ENCODE measurements around the gene TMPRSS3. TPM values are rescaled to one million over a fixed set of nuclear protein-coding genes. Genes with fewer than 3 reads are reported as not detected.

Gene TMPRSS3
- total RNA-seq, 8 experiments from 2014 or later = 0.07 to 0.33 (median 0.14) TPM; not detected in 1

DNA sequence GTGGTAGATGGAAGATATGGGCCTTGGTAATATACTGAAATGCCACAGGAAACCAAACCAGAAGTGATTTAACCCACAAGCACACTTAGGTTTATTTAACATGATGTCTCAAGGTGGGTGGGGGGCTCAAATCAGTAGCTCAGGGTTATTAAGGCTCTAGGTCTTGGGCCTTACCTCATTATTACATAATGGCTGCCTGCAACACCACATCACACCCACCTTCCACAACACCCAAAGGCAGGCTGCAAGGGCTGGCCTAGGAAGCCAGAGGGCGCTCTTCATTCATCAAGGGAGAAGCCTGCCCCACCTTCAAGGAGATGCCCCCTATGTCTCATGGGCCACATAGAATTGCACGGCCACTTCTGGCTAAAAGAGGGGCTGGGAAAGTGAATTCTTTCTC, 35.5 kb downstream of the TMPRSS3 start:
- 0 to 80% (median 20%) methylated on average over 1 to 2 of the region's 2 CpGs; no CpG with 5 or more reads in 6 of the 10 experiments for WGBS, 10 experiments
- in situ Hi-C loops (cut with MboI; ENCODE audit: low pct_unique_long_range_greater_than_20kb in 2 of 9, low sequenced_read_pairs in 9 of 9, unreplicated experiment in 9 of 9) = loop anchor here in 1 of 9 experiments (25.0 kb wide), 1 partner anchor 102 kb away; no protein-coding TSS in a partner anchor
- no peaks in the 10 kb centered on the region for H3K4me1 ChIP-seq (replicated peaks in 1 of 2)
- no peak for ATAC-seq (replicated peaks in 6 of 8)
- H3K27ac ChIP-seq = no peak overlapping the region
- no peak overlapping the region for H3K4me3 ChIP-seq

DNA sequence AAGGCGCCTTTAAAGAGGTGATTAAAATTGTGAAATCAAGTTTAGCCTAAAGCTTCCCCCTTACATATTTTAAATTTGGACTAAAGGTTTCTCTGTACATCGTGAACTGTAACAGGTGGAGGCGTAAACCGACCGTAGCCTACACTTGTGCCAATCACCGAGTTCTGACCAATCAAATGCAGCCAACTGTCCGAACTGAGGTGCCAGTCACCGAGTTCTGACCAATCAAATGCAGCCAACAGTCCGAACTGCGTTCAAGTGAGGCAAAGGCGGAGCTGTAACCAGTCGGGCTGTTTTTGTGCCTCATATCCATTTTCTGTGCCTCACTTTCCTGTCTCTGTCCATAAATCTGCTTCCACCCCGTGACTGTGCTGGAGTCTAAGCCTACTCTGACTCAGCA, 36.9 kb downstream of the TMPRSS3 start:
- Histone ChIP-seq H3K4me3 (no peak overlapping the region), H3K4me1 (replicated peaks in 1 of 2) (no peaks in the 10 kb centered on the region), H3K27ac (no peak overlapping the region)
- in situ Hi-C loops (cut with MboI; ENCODE audit: low pct_unique_long_range_greater_than_20kb in 2 of 9, low sequenced_read_pairs in 9 of 9, unreplicated experiment in 9 of 9) = loop anchor here in 1 of 9 experiments (25.0 kb wide), 1 partner anchor 103 kb away; no protein-coding TSS in a partner anchor
- no peak for ATAC-seq (replicated peaks in 6 of 8)
- 30 to 94% (median 70%) methylated on average over 4 to 12 of the region's 13 CpGs for WGBS, 10 experiments

DNA sequence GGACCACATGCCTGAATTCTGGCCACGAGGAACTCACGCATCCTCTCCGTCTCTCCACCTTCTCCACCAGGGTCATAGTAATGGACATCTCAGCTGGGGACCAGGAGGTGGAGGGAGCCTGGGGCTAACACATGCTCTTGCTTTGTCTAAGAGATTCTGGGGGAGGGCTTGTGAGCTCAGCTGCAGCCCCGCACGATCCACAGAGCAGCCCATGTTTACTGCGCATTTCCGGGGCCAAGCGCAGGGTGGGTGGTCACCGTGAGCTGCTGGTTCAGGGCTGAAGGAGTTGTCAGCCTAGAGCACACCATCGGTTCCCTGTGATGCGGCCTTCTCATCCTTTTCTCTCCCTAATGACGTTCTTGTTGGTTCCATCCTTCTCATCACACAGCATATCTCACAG, 37.6 kb downstream of the TMPRSS3 start:
- in situ Hi-C loops (cut with MboI; ENCODE audit: low pct_unique_long_range_greater_than_20kb in 2 of 9, low sequenced_read_pairs in 9 of 9, unreplicated experiment in 9 of 9) = loop anchor here in 1 of 9 experiments (25.0 kb wide), 1 partner anchor 104 kb away; no protein-coding TSS in a partner anchor
- H3K27ac ChIP-seq = no peak overlapping the region
- H3K4me1 ChIP-seq (replicated peaks in 1 of 2) = no peaks in the 10 kb centered on the region
- no peak for ATAC-seq (replicated peaks in 6 of 8)
- no peak overlapping the region for H3K4me3 ChIP-seq
- WGBS, 10 experiments = 60 to 100% (median 100%) methylated on average over 1 to 4 of the region's 12 CpGs; no CpG with 5 or more reads in 4 of the 10 experiments

GRCh38 chr21:42357307-42357706, 38.5 kb downstream of the TMPRSS3 start:
- Histone ChIP-seq H3K4me1 (replicated peaks in 1 of 2) (no peaks in the 10 kb centered on the region), H3K4me3 (no peak overlapping the region), H3K27ac (no peak overlapping the region)
- in situ Hi-C loops (cut with MboI; ENCODE audit: low pct_unique_long_range_greater_than_20kb in 2 of 9, low sequenced_read_pairs in 9 of 9, unreplicated experiment in 9 of 9) = loop anchor here in 1 of 9 experiments (25.0 kb wide), 1 partner anchor 105 kb away; no protein-coding TSS in a partner anchor
- WGBS, 10 experiments = 0 to 100% (median 26%) methylated on average over 1 to 3 of the region's 3 CpGs; no CpG with 5 or more reads in 2 of the 10 experiments
- ATAC-seq (replicated peaks in 6 of 8) = no peak

GRCh38 chr21:42356650-42357049, 39.2 kb downstream of the TMPRSS3 start:
- 0 to 100% (median 47%) methylated on average over 1 to 6 of the region's 6 CpGs; no CpG with 5 or more reads in 2 of the 10 experiments for WGBS, 10 experiments
- no peak for ATAC-seq (replicated peaks in 6 of 8)
- Histone ChIP-seq H3K4me3 (no peak overlapping the region), H3K4me1 (replicated peaks in 1 of 2) (no peaks in the 10 kb centered on the region), H3K27ac (no peak overlapping the region)
- in situ Hi-C loops (cut with MboI; ENCODE audit: low pct_unique_long_range_greater_than_20kb in 2 of 9, low sequenced_read_pairs in 9 of 9, unreplicated experiment in 9 of 9) = loop anchor here in 1 of 9 experiments (25.0 kb wide), 1 partner anchor 106 kb away; no protein-coding TSS in a partner anchor

- Histone ChIP-seq H3K27ac (no peak overlapping the region), H3K4me1 (replicated peaks in 1 of 2) (peaks cover 0 to 4% of the 10 kb centered on the region in 2 donors), H3K4me3 (no peak overlapping the region)
- no peak for ATAC-seq (replicated peaks in 6 of 8)
- in situ Hi-C loops (cut with MboI; ENCODE audit: low pct_unique_long_range_greater_than_20kb in 2 of 9, low sequenced_read_pairs in 9 of 9, unreplicated experiment in 9 of 9) = loop anchor here in 1 of 9 experiments (25.0 kb wide), 1 partner anchor 106 kb away; no protein-coding TSS in a partner anchor
- 14 to 100% (median 71%) methylated on average over 1 to 2 of the region's 2 CpGs; no CpG with 5 or more reads in 1 of the 10 experiments for WGBS, 10 experiments
These were observed 39.8 kb downstream of the TMPRSS3 start for GRCh38 chr21:42356046-42356445.

DNA sequence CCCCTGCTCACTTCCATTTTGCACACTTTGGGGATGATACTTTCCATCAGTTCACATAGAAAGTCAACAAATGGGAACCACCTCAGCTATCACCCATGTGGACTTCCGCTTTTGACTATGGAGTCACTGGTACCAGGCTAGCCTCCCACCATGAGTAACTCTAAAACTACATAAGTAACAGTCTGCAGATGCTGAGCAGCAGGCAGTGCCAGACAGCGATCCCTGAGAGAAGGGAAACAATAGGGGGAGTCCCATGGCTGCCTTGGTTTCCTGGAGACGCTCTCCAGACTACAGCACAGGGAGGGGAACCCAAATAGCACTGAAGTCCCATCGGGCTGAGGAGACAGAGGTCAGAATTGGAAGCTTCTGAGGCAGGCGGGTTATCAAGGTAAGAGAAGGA, 42.2 kb downstream of the TMPRSS3 start:
- ATAC-seq (replicated peaks in 6 of 8) = no peak
- WGBS, 10 experiments = 0 to 100% (median 76%) methylated on average over 1 to 2 of the region's 5 CpGs; no CpG with 5 or more reads in 4 of the 10 experiments

DNA sequence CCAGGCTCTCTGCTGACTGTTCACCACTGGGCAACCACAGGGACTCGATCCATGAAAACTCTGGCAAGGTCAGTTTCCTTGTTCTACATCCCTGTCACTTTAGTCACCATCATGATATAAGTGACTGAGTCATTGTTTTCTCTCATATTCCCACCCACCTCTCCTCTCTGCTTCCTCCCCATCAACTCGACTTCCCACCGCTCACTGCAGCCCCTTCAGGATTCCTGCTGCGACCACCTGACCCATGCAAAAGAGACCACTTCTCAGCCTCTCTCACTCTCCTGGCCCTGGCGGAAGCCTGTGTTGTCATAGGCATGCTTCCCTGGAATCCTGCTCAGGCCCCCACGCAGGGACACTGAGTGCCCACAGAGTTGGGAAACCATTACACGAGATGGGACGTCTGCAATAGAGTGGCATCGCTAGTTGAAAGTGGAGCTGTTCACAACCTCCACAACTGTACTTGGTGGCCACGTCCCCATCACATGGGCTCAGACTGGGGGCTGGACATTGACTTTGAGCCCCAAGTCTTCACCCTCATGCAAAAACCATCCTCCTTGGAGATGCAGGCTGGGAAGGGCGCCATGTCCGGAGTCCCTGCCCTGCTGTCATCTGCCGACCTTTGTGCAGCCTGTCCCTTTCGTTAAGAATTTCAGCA, 43.3 kb downstream of the TMPRSS3 start:
- ATAC-seq (replicated peaks in 6 of 8) = peak in 3 of 8 experiments; percentile 27 to 43 (median 34)
- 40 to 100% (median 76%) methylated on average over 1 to 8 of the region's 14 CpGs; no CpG with 5 or more reads in 2 of the 10 experiments for WGBS, 10 experiments
- in situ Hi-C loops (cut with MboI; ENCODE audit: low pct_unique_long_range_greater_than_20kb in 2 of 9, low sequenced_read_pairs in 9 of 9, unreplicated experiment in 9 of 9) = loop anchor here in 1 of 9 experiments (25.0 kb wide), 1 partner anchor 110 kb away; no protein-coding TSS in a partner anchor
- Histone ChIP-seq H3K4me1 (replicated peaks in 1 of 2) (peaks cover 0 to 12% of the 10 kb centered on the region in 2 donors), H3K4me3 (no peak overlapping the region), H3K27ac (no peak overlapping the region)

More for the DNA sequence above, 42.2 kb downstream of the TMPRSS3 start:
- H3K4me1 ChIP-seq (replicated peaks in 1 of 2) = peaks cover 0 to 12% of the 10 kb centered on the region in 2 donors
- in situ Hi-C loops (cut with MboI; ENCODE audit: low pct_unique_long_range_greater_than_20kb in 2 of 9, low sequenced_read_pairs in 9 of 9, unreplicated experiment in 9 of 9) = loop anchor here in 1 of 9 experiments (25.0 kb wide), 1 partner anchor 109 kb away; no protein-coding TSS in a partner anchor
- no peak overlapping the region for H3K27ac ChIP-seq
- no peak overlapping the region for H3K4me3 ChIP-seq

GRCh38 chr21:42351626-42352440, 44.0 kb downstream of the TMPRSS3 start:
- Histone ChIP-seq H3K4me1 (replicated peaks in 1 of 2) (peaks cover 0 to 12% of the 10 kb centered on the region in 2 donors), H3K4me3 (no peak overlapping the region), H3K27ac (no peak overlapping the region)
- no peak for ATAC-seq (replicated peaks in 6 of 8)
- WGBS, 10 experiments = 13 to 85% (median 50%) methylated on average over 1 to 4 of the region's 11 CpGs; no CpG with 5 or more reads in 6 of the 10 experiments
- in situ Hi-C loops (cut with MboI; ENCODE audit: low pct_unique_long_range_greater_than_20kb in 2 of 9, low sequenced_read_pairs in 9 of 9, unreplicated experiment in 9 of 9) = loop anchor here in 1 of 9 experiments (25.0 kb wide), 1 partner anchor 110 kb away; no protein-coding TSS in a partner anchor

DNA sequence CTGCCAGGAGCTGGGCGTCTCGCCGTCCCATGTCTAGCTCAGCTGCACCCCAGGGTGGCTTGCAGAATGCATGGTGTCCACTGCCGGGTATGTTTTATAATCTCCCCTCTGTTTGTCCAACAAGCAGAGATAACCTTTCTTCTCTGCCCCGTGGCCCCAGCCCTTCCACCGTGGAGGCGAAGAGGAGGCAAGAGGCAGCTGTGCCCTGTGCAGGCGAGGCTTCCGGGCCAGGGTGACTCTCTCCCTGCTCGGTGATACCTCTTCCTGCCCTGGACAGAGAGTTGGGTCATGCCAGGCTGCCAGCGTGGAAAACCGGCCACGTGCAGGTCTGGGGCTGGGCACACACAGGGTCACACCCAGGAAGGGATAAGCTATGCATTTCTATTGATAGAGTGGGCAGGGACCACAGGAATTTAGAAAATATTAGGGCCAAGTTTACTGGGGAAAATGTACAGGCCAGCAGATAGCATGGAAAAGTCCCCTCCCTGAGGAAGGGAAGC, 44.9 kb downstream of the TMPRSS3 start, which contains the start of gene TFF2:
TSS of gene TFF2 (minus strand) at position 68 of the 500 bp plus-strand sequence. CDS start at position 31, 37 bp downstream.
- H3K4me3 ChIP-seq = no peak within 1 kb of the TSS

DNA sequence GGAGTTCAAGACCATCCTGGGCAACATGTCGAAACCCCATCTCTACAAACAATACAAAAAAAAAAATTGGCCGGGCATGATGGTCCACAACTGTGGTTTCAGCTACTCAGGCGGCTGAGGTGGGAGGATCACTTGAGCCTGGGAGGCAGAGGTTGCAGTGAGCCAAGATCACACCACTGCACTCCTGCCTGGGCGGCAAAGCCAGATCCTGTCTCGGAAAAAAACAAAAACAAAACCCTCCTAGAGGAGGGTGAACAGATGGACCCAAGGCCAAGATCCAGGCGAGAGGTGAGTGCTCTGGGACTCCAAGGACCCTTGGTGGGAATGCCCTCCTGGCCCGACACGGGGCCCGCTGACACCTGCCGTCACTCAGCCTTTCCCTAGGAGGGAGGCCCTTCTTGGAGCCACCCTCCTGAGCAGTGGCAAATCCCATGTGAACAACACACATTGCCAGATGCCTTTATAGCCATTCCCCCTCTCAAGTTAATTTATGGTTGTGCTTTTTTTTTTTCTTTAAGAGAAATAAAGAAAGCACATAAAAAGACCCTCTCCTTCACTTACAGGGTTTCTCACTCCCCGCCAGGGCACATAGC, 45.4 kb downstream of the TMPRSS3 start:
- Histone ChIP-seq H3K4me3 (no peak overlapping the region), H3K27ac (no peak overlapping the region), H3K4me1 (replicated peaks in 1 of 2) (peaks cover 0 to 12% of the 10 kb centered on the region in 2 donors)
- peak in 3 of 8 experiments; percentile 15 to 24 (median 17) for ATAC-seq (replicated peaks in 6 of 8)
- in situ Hi-C loops (cut with MboI; ENCODE audit: low pct_unique_long_range_greater_than_20kb in 2 of 9, low sequenced_read_pairs in 9 of 9, unreplicated experiment in 9 of 9) = loop anchor here in 1 of 9 experiments (25.0 kb wide), 1 partner anchor 112 kb away; no protein-coding TSS in a partner anchor
- 47 to 100% (median 79%) methylated on average over 1 to 8 of the region's 11 CpGs; no CpG with 5 or more reads in 2 of the 10 experiments for WGBS, 10 experiments

More for the DNA sequence above, 44.9 kb downstream of the TMPRSS3 start, which contains the start of gene TFF2:
- WGBS, 10 experiments = 38 to 91% (median 64%) methylated on average over 2 to 6 of the region's 13 CpGs; no CpG with 5 or more reads in 6 of the 10 experiments
- peak in 4 of 8 experiments; percentile 6 to 55 (median 12) for ATAC-seq (replicated peaks in 6 of 8)
- no peak within 1 kb of the TSS for H3K27ac ChIP-seq
- peaks cover 0 to 12% of the 10 kb centered on the region in 2 donors for H3K4me1 ChIP-seq (replicated peaks in 1 of 2)
- in situ Hi-C loops (cut with MboI; ENCODE audit: low pct_unique_long_range_greater_than_20kb in 2 of 9, low sequenced_read_pairs in 9 of 9, unreplicated experiment in 9 of 9) = loop anchor here in 1 of 9 experiments (25.0 kb wide), 1 partner anchor 111 kb away; no protein-coding TSS in a partner anchor
